ENCODE data around the gene PRKCG. TPM values are rescaled to one million over a fixed set of nuclear protein-coding genes. Genes with fewer than 3 reads are reported as not detected.
A peak's percentile ranks its signal among the peaks of the same experiment; 100 is the strongest.
"Not testable (repeated sequence)": the region's sequence is repeated elsewhere in the genome, so short reads cannot be mapped to it uniquely, and the experiment has no call there.

The PRKCG gene
- total RNA-seq: not detected

- POLR2A ChIA-PET: no interaction called here
- peaks cover 24% of the 10 kb centered on the region for H3K4me1 Mint-ChIP-seq (ENCODE audit: low read depth)
- peaks cover 1% of the 10 kb centered on the region for H3K36me3 Mint-ChIP-seq
- H3K4me3 Mint-ChIP-seq: no peak within 1 kb of the TSS
- H3K27ac Mint-ChIP-seq: no peak within 1 kb of the TSS
- CTCF ChIA-PET: interaction anchor here (0.7 to 1.2 kb wide), 5 partner anchors 11 to 148 kb away, joined by 3 to 6 read pairs (median 3); no protein-coding TSS in a partner anchor
- intact Hi-C loops (cut with micrococcal nuclease): loop anchor here (2.0 to 5.0 kb wide), 2 partner anchors 29 to 39 kb away; no protein-coding TSS in a partner anchor
- DNase-seq: peak; percentile 63
- H3K27me3 Mint-ChIP-seq: peaks cover 23% of the 10 kb centered on the region
- no peaks in the 10 kb centered on the region for H3K9me3 Mint-ChIP-seq
Measured at GRCh38 chr19:53881482-53882390, at the start of gene PRKCG. TSS of gene PRKCG (plus strand) at chr19:53882197. CDS start at chr19:53882495, 298 bp downstream.

DNA sequence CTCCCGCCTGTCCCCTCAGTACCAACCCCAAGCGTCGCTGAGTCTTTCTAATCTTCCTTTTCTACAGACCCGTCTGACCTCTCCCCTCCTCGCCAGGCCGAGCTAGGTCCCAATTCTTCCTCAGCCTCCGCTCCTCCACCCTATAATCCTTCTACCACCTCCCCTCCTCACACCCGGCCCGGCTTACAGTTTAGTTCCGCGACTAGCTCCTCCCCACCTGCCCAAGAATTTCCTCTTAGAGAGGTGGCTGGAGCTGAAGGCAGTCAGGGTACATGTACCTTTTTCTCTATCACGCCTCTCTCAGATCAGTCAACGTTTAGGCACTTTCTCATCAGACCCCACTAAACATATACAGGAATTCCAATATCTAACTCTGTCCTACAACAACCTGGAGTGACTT, 49.1 kb upstream of the PRKCG start:
- H3K4me3 Mint-ChIP-seq; H3K27ac Mint-ChIP-seq; H3K36me3 Mint-ChIP-seq; CTCF ChIA-PET; H3K4me1 Mint-ChIP-seq (ENCODE audit: low read depth); intact Hi-C loops (cut with micrococcal nuclease); POLR2A ChIA-PET; H3K9me3 Mint-ChIP-seq; DNase-seq: not testable (repeated sequence)
- H3K27me3 Mint-ChIP-seq: peaks cover 25% of the 10 kb centered on the region

DNA sequence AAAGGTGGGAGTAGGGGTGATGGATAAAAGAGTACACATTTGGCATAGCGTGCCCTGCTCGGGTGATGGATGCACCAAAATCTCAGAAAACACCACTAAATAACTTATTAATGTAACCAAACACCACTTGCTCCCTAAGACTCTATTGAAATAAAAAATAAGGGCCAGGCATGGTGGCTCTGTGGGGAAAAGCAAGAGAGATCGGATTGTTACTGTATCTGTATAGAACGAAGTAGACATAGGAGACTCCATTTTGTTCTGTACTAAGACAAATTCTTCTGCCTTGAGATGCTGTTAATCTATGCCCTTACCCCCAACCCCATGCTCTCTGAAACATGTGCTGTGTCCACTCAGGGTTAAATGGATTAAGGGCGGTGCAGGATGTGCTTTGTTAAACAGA, 43.6 kb upstream of the PRKCG start:
- H3K27me3 Mint-ChIP-seq; H3K9me3 Mint-ChIP-seq; CTCF ChIA-PET; H3K4me3 Mint-ChIP-seq; DNase-seq; H3K27ac Mint-ChIP-seq; H3K36me3 Mint-ChIP-seq; H3K4me1 Mint-ChIP-seq (ENCODE audit: low read depth); intact Hi-C loops (cut with micrococcal nuclease); POLR2A ChIA-PET: not testable (repeated sequence)

DNA sequence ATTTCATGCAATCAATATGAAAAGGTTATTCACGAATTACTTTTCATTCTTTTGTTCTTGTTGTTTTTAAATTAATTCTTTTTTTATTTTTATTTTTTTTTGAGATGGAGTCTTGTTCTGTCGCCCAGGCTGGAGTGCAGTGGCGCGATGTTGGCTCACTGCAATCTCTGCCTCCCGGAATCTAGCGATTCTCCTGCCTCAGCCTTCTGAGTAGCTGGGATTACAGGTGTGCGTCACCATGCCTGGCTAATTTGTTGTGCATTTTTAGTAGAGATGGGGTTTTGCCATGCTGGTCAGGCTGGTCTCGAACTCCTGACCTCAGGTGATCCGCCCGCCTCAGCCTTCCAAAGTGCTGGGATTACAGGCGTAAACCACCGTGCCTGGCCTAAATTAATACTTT, 41.8 kb upstream of the PRKCG start:
- CTCF ChIA-PET: interaction anchor here (1.6 to 4.3 kb wide), 2 partner anchors 47 to 184 kb away, joined by 4 to 37 read pairs; no protein-coding TSS in a partner anchor
- intact Hi-C loops (cut with micrococcal nuclease): loop anchor here (5.0 kb wide), 1 partner anchor 42 kb away; the partner anchor contains the start of gene PRKCG
- H3K36me3 Mint-ChIP-seq; H3K4me1 Mint-ChIP-seq (ENCODE audit: low read depth); POLR2A ChIA-PET; H3K27me3 Mint-ChIP-seq; H3K4me3 Mint-ChIP-seq; H3K9me3 Mint-ChIP-seq; DNase-seq; H3K27ac Mint-ChIP-seq: not testable (repeated sequence)

DNA sequence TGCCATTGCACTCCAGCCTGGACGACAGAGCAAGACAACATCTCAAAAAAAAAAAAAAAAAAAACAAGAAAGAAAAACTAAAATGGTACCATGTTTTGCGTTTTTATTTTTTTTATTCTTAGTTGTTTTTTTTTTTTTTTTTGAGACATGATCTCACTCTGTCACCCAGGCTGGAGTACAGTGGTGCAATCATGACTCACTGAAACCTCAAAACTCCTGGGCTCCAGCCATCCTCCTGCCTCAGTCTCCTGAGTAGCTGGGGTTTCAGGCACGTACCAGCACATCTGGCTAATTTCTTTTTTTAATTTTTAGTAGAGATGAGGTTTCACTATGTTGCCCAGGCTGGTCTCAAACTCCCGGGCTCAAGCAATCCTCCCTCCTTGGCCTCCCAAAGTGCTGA, 41.1 kb upstream of the PRKCG start:
- POLR2A ChIA-PET; H3K4me3 Mint-ChIP-seq; H3K27me3 Mint-ChIP-seq; DNase-seq; H3K36me3 Mint-ChIP-seq; H3K4me1 Mint-ChIP-seq (ENCODE audit: low read depth); H3K9me3 Mint-ChIP-seq; H3K27ac Mint-ChIP-seq: not testable (repeated sequence)
- CTCF ChIA-PET: interaction anchor here (0.7 to 4.3 kb wide), 5 partner anchors 48 to 254 kb away, joined by 3 to 37 read pairs (median 4); no protein-coding TSS in a partner anchor
- intact Hi-C loops (cut with micrococcal nuclease): loop anchor here (5.0 kb wide), 1 partner anchor 41 kb away; the partner anchor contains the start of gene PRKCG

- H3K27ac Mint-ChIP-seq: no peak overlapping the region
- H3K4me3 Mint-ChIP-seq: no peak overlapping the region
- intact Hi-C loops (cut with micrococcal nuclease): loop anchor here (5.0 kb wide), 1 partner anchor 37 kb away; the partner anchor contains the start of gene PRKCG
- ChIA-PET POLR2A (no interaction called here), CTCF (no interaction called here)
- H3K9me3 Mint-ChIP-seq: no peaks in the 10 kb centered on the region
- H3K27me3 Mint-ChIP-seq: peaks cover 18% of the 10 kb centered on the region
- H3K4me1 Mint-ChIP-seq (ENCODE audit: low read depth): peaks cover 4% of the 10 kb centered on the region
- no peaks in the 10 kb centered on the region for H3K36me3 Mint-ChIP-seq
- DNase-seq: no peak
Measured at GRCh38 chr19:53844849-53845246, 37.1 kb upstream of the PRKCG start.

- Mint-ChIP-seq H3K9me3 (no peaks in the 10 kb centered on the region), H3K4me1 (ENCODE audit: low read depth) (peaks cover 5% of the 10 kb centered on the region), H3K27ac (no peak overlapping the region), H3K36me3 (no peaks in the 10 kb centered on the region), H3K27me3 (peaks cover 27% of the 10 kb centered on the region), H3K4me3 (no peak overlapping the region)
- intact Hi-C loops (cut with micrococcal nuclease): no loop called here
- POLR2A ChIA-PET: no interaction called here
- CTCF ChIA-PET: interaction anchor here (0.9 kb wide), 1 partner anchor 182 kb away, joined by 4 read pairs; no protein-coding TSS in a partner anchor
- DNase-seq: no peak
Measured at GRCh38 chr19:53847555-53847954, 34.4 kb upstream of the PRKCG start.

- peaks cover 5% of the 10 kb centered on the region for H3K4me1 Mint-ChIP-seq (ENCODE audit: low read depth)
- POLR2A ChIA-PET: no interaction called here
Measured at GRCh38 chr19:53849237-53849676, 32.7 kb upstream of the PRKCG start.

DNA sequence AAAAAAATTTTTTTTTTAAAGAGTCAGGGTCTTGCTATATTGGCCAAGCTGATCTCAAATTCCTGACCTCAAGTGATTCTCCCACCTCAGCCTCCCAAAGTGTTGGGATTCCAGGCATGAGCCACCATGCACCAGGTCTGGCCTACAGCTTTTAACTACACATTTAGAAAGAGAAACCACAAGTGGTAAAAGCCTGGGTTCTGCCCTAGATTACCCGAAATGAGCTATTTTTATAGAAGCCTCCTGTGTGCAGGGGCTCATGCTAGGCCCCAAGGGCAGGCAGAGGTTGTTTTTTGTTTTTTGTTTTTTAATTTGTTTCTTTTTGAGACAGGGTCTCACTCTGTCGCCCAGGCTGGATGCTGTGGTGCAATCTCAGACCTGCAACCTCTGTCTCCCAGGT, 28.3 kb upstream of the PRKCG start:
- no peak for DNase-seq
- no peaks in the 10 kb centered on the region for H3K36me3 Mint-ChIP-seq
- H3K9me3 Mint-ChIP-seq: no peaks in the 10 kb centered on the region
- peaks cover 5% of the 10 kb centered on the region for H3K4me1 Mint-ChIP-seq (ENCODE audit: low read depth)
- intact Hi-C loops (cut with micrococcal nuclease): loop anchor here (2.0 kb wide), 1 partner anchor 27 kb away; no protein-coding TSS in a partner anchor
- CTCF ChIA-PET: interaction anchor here (0.6 to 3.1 kb wide), 8 partner anchors 13 to 1747 kb away, joined by 3 to 33 read pairs (median 6); partner anchors contain the start of gene MYADM
- peaks cover 22% of the 10 kb centered on the region for H3K27me3 Mint-ChIP-seq
- no peak overlapping the region for H3K4me3 Mint-ChIP-seq
- H3K27ac Mint-ChIP-seq: no peak overlapping the region
- POLR2A ChIA-PET: no interaction called here

More at GRCh38 chr19:53849237-53849676, 32.7 kb upstream of the PRKCG start:
- Mint-ChIP-seq H3K27me3 (peaks cover 30% of the 10 kb centered on the region), H3K4me3 (no peak overlapping the region), H3K9me3 (no peaks in the 10 kb centered on the region), H3K36me3 (no peaks in the 10 kb centered on the region), H3K27ac (no peak overlapping the region)
- CTCF ChIA-PET: interaction anchor here (0.9 kb wide), 1 partner anchor 56 kb away, joined by 3 read pairs; no protein-coding TSS in a partner anchor
- intact Hi-C loops (cut with micrococcal nuclease): no loop called here
- DNase-seq: no peak

DNA sequence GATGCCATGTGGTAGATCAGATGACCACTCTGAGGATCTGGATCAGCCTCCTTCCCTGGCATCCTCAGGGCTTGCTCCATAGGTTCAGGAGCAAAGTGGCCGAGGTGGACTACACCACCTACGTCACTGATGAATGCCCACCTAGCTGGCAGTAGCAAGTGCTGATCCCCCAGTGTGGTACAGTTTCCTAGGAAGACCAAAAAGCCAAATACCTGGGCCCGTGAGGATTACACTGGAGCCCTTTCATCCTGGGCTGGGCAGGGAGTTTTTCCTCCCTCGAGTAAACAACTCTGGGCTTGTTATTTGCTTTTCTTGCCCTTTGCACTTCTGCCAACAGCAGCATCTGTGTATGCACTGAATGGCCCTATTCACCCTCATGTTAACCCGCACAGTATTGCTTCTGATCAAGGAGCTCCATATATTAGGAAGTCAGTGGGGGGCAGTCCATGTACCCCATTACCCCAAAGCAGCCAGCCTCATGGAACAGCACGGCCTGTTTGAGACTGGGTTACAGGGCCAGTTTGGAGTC, 17.6 kb upstream of the PRKCG start:
- no peaks in the 10 kb centered on the region for H3K9me3 Mint-ChIP-seq
- no peaks in the 10 kb centered on the region for H3K27me3 Mint-ChIP-seq
- no peaks in the 10 kb centered on the region for H3K36me3 Mint-ChIP-seq
- peaks cover 15% of the 10 kb centered on the region for H3K4me1 Mint-ChIP-seq (ENCODE audit: low read depth)
- no peak overlapping the region for H3K27ac Mint-ChIP-seq
- ChIA-PET CTCF (no interaction called here), POLR2A (no interaction called here)
- no peak overlapping the region for H3K4me3 Mint-ChIP-seq
- intact Hi-C loops (cut with micrococcal nuclease): no loop called here
- no peak for DNase-seq

GRCh38 chr19:53865523-53865917, 16.5 kb upstream of the PRKCG start:
- Mint-ChIP-seq H3K27ac (no peak overlapping the region), H3K27me3 (no peaks in the 10 kb centered on the region), H3K4me3 (peak overlapping the region; percentile 93), H3K36me3 (peaks cover 1% of the 10 kb centered on the region), H3K9me3 (no peaks in the 10 kb centered on the region), H3K4me1 (ENCODE audit: low read depth) (peaks cover 19% of the 10 kb centered on the region)
- ChIA-PET CTCF (interaction anchor here (1.3 kb wide), 1 partner anchor 158 kb away, joined by 4 read pairs; no protein-coding TSS in a partner anchor), POLR2A (interaction anchor here (0.6 to 2.2 kb wide), 4 partner anchors 14 to 582 kb away, joined by 3 to 7 read pairs (median 3); partner anchors contain the start of genes PRPF31 and TFPT)
- DNase-seq: no peak
- intact Hi-C loops (cut with micrococcal nuclease): loop anchor here (5.0 kb wide), 2 partner anchors 252 to 342 kb away; partner anchors contain the start of genes PRPF31 and TFPT
